ENCODE measurements around the gene ZCCHC17.

ZCCHC17 gene

DNA sequence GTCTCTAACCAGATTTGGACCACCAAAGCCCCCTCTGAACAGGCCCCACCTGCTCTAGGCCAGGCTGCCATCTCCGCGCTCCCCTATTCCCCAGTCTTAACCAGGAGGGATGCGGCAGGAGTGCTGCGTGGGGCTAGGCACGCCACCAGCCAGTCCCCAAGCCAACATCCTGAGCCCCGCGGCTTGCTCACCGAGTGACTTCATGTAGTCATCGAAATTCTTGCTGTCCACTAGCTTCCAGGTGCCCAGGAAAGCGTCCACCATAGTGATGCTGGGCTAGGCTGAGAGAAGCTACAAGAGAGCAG lies 75.9 kb downstream of the ZCCHC17 start:
- H3K27me3 ChIP-seq (ENCODE audit: control insufficient read depth, insufficient read depth, low read length), result no peaks in the 10 kb centered on the region
- H3K9me3 ChIP-seq (ENCODE audit: control insufficient read depth, insufficient read depth, low read length), result no peaks in the 10 kb centered on the region
- H3K4me1 ChIP-seq (ENCODE audit: control insufficient read depth, insufficient read depth, low read length), result peaks cover 15% of the 10 kb centered on the region
- peak overlapping the region; percentile 74 for H3K4me3 ChIP-seq (ENCODE audit: low read depth, low read length)
- peak overlapping the region; percentile 81 for H3K9ac ChIP-seq (ENCODE audit: low read depth, low read length)
- H3K36me3 ChIP-seq (ENCODE audit: control insufficient read depth, insufficient read depth, low read length), result no peaks in the 10 kb centered on the region

DNA sequence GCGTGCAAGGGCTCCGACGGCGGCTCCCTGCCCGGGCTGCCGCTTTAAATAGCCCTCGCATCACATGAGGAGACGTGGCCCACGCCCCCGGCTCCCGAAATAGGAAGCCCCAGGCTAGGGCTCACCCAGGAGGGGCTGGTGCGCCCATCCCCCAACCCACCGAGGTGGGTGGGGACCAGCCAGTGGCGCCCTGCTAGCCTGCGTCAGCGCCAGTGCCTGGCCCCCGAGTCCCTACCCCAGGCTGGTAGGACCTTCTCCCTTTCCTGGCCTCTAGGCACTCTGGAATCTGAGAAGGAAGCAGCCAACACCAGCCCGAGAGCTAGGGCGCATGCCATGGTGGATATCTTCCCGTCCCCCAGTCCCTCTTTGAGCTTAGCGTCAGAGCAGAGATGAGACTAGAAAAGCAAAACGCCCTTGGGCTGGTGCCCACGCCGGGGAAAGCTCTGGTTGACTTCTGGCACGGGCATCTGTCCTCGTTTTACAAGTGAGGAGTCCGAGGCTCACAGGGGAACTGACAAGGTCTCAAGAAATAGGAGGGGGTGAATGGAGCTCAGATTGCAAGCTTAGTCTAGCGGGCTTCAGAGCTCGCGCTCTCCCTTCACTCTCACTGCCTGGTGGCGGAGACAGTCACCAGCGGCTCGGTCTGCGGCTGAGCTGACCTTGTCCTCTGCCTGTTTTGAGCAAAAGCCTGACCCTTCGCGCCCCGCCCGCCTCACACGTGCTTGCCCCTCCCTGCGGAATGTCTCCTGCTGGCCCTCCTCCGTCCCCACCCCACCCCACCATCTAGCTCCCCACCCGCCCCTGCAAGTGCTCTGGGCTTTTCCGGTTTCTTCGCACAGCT lies 76.4 kb downstream of the ZCCHC17 start, which contains the start of gene FABP3:
Gene FABP3, minus strand, starts transcription at position 21 of the 841 bp plus-strand sequence. CDS start 62 bp downstream, outside the sequence.
- H3K4me3 ChIP-seq (ENCODE audit: low read depth, low read length), result peak within 1 kb of the TSS; percentile 74
- H3K27me3 ChIP-seq (ENCODE audit: control insufficient read depth, insufficient read depth, low read length), result no peaks in the 10 kb centered on the region
- H3K9me3 ChIP-seq (ENCODE audit: control insufficient read depth, insufficient read depth, low read length), result no peaks in the 10 kb centered on the region
- H3K36me3 ChIP-seq (ENCODE audit: control insufficient read depth, insufficient read depth, low read length), result no peaks in the 10 kb centered on the region
- peak within 1 kb of the TSS; percentile 81 for H3K9ac ChIP-seq (ENCODE audit: low read depth, low read length)
- H3K4me1 ChIP-seq (ENCODE audit: control insufficient read depth, insufficient read depth, low read length), result peaks cover 15% of the 10 kb centered on the region

DNA sequence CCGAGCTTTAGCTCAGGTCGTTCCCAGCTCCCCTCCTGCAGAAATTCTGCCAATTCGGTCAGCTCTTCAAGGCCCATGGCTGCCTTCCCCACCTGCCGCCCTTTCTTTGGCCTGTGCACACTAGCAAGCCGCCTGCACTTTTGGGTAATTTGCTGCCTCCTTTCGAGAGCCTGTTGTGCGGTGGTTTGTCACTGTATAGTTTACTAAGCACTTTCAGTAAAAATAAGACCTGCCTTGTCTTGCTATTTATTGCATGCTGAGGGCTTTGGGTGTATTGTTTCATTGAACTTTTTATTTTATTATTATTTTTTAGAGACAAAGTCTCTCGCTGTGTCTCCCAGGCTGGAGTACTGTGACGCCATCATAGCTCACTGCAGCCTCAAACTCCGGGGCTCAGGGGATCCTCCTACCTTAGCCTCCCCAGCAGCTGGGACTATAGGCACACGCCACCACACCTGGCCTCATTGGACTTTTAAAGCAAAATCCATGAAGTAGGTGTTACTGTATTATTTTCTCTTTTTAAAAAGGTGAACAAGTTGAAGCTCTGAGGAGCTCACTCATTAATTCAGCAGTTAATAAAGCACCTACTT lies 77.2 kb downstream of the ZCCHC17 start:
- H3K27me3 ChIP-seq (ENCODE audit: control insufficient read depth, insufficient read depth, low read length), result no peaks in the 10 kb centered on the region
- H3K9me3 ChIP-seq (ENCODE audit: control insufficient read depth, insufficient read depth, low read length), result no peaks in the 10 kb centered on the region
- peak overlapping the region; percentile 36 for H3K4me3 ChIP-seq (ENCODE audit: low read depth, low read length)
- no peaks in the 10 kb centered on the region for H3K36me3 ChIP-seq (ENCODE audit: control insufficient read depth, insufficient read depth, low read length)
- H3K9ac ChIP-seq (ENCODE audit: low read depth, low read length), result no peak overlapping the region
- peaks cover 15% of the 10 kb centered on the region for H3K4me1 ChIP-seq (ENCODE audit: control insufficient read depth, insufficient read depth, low read length)

DNA sequence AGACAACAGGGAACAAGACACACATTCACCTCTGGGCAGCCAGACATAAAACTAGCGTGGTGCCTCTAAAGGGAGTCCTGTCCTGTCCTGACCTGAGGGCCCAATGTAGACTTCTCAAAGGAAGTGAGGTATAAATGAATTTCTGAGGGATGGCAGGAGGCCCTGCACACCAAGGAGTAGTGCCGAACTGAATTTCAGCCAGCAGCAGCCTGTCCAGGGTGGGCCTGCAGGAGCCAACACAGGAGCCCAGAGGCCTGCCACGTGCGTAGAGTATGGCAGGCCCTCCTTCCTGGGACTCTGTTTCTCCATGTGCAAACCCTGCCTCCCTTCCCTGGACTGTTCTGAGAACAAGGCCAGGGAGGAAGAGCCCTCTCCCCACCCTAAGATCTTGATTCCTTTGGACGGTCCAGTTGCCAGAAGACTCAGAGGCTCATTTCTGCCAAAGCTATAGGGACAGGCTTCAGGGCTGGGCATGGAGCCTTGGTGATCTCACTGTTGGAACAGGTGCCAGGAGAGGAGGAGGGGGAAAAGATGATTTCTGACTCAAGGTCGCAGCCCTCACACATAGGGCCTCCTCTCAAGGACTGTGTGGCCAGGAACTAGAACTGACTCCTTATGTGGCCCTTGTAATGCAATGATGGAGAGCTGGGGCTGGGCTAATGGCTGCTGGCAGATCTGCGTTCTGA lies 77.8 kb downstream of the ZCCHC17 start:
- Histone ChIP-seq H3K4me1 (ENCODE audit: control insufficient read depth, insufficient read depth, low read length) (peaks cover 15% of the 10 kb centered on the region), H3K4me3 (ENCODE audit: low read depth, low read length) (no peak overlapping the region), H3K9ac (ENCODE audit: low read depth, low read length) (no peak overlapping the region)

DNA sequence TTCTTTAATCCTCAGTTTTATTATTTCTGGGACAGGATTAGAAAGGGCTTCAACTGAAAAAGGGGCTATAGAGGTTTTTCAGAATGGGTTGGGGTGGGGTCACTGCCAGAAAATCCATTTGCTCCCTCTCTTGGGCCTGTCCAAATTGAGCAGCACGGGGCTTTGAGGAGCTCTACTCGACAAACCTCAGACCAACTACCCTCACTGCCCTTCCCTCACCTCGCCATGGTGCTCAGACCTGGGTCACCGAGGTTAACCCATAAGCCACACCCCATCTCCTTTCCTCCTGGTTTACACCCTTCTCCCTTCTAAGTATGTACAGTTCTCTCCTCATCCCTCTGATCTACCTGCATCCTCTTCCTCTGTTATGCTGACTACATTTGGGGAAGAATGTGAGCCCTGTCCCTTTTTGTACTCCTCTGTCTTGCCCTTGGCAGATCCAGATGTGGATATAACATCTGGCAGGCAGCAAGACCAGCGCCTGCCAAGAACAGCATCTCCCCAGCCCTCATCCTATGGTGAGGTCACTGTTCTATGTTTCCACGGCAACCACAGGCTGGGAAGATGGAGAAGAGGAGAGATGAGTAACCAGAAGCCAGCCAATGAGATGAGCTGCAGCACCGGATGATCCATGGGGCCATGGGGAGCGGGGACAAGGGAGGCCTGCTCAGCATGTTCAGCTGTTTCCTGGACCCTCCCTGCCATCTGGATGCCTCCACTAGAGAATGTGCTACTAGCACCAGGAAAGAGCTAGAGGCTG lies 79.7 kb downstream of the ZCCHC17 start:
- H3K9me3 ChIP-seq (ENCODE audit: control insufficient read depth, insufficient read depth, low read length), result no peaks in the 10 kb centered on the region
- peaks cover 15% of the 10 kb centered on the region for H3K4me1 ChIP-seq (ENCODE audit: control insufficient read depth, insufficient read depth, low read length)
- H3K27me3 ChIP-seq (ENCODE audit: control insufficient read depth, insufficient read depth, low read length), result no peaks in the 10 kb centered on the region
- no peak overlapping the region for H3K9ac ChIP-seq (ENCODE audit: low read depth, low read length)
- H3K4me3 ChIP-seq (ENCODE audit: low read depth, low read length), result no peak overlapping the region
- H3K36me3 ChIP-seq (ENCODE audit: control insufficient read depth, insufficient read depth, low read length), result no peaks in the 10 kb centered on the region

More for the DNA sequence above, 77.8 kb downstream of the ZCCHC17 start:
- no peaks in the 10 kb centered on the region for H3K27me3 ChIP-seq (ENCODE audit: control insufficient read depth, insufficient read depth, low read length)
- H3K9me3 ChIP-seq (ENCODE audit: control insufficient read depth, insufficient read depth, low read length), result no peaks in the 10 kb centered on the region
- H3K36me3 ChIP-seq (ENCODE audit: control insufficient read depth, insufficient read depth, low read length), result no peaks in the 10 kb centered on the region

DNA sequence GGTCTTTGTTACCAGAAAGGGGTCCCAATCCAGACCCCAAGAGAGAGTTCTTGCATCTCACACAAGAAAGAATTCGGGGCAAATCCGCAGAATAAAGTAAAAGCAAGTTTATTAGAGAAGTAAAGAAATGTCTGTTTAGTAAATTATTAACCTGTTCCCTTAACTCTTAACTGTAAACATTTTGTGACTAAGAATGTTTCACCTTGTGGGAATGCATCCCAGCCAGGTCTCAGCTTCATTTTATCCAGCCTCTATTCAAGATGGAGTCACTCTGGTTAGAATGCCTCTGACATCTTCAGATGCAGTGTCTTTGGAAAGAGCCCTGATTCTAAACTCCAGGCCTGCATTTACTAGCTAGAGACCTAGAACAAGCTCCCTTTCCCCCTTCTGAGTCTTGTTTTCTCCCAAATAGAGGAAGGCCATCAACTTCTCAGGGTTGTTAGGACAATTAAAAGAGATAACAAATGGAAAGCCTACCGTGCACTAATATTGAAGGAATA lies 80.6 kb downstream of the ZCCHC17 start:
- Histone ChIP-seq H3K4me3 (ENCODE audit: low read depth, low read length) (no peak overlapping the region), H3K36me3 (ENCODE audit: control insufficient read depth, insufficient read depth, low read length) (no peaks in the 10 kb centered on the region), H3K4me1 (ENCODE audit: control insufficient read depth, insufficient read depth, low read length) (peaks cover 10% of the 10 kb centered on the region), H3K27me3 (ENCODE audit: control insufficient read depth, insufficient read depth, low read length) (no peaks in the 10 kb centered on the region), H3K9ac (ENCODE audit: low read depth, low read length) (no peak overlapping the region), H3K9me3 (ENCODE audit: control insufficient read depth, insufficient read depth, low read length) (no peaks in the 10 kb centered on the region)

DNA sequence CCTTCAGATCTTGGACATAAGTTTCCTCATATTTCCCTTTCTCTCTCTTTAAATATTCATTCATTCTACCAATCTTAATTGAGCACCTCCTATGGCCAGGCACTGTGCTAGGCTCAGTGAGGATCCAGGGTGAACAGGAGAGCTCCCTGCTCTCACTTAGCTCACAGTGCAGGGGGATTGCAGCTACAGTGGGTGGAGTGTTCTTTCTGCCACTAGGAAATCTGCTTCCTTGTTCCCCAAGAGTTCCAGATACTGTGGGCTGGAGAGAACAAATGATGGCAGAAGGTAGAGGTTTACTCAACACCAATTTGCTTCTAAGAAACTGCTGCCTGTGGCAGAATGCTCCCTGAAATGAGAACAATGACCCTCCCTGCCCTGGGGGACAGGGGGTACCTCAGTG lies 81.2 kb downstream of the ZCCHC17 start:
- no peaks in the 10 kb centered on the region for H3K27me3 ChIP-seq (ENCODE audit: control insufficient read depth, insufficient read depth, low read length)
- H3K4me3 ChIP-seq (ENCODE audit: low read depth, low read length), result no peak overlapping the region
- H3K9me3 ChIP-seq (ENCODE audit: control insufficient read depth, insufficient read depth, low read length), result no peaks in the 10 kb centered on the region
- no peaks in the 10 kb centered on the region for H3K36me3 ChIP-seq (ENCODE audit: control insufficient read depth, insufficient read depth, low read length)
- H3K4me1 ChIP-seq (ENCODE audit: control insufficient read depth, insufficient read depth, low read length), result peaks cover 10% of the 10 kb centered on the region
- H3K9ac ChIP-seq (ENCODE audit: low read depth, low read length), result no peak overlapping the region

DNA sequence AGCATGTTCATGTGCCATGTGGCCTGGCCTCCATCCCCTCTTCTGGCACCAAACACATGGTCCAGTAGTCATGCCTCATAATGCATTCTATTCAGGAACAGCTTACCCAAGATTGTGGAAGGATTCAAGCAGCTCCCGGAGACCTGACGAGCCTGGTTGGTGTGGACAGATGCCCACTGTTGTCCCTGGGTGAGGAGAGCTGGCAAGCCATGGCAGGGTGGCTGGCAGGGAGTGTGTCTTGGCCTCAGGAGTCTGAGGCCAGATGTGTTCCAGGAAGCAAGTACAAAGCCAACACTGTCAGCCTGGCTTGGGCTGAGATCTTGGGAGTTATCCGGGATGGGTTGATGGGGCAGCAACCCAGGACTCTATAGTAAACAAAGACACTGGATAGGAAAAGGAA lies 83.3 kb downstream of the ZCCHC17 start:
- Histone ChIP-seq H3K36me3 (ENCODE audit: control insufficient read depth, insufficient read depth, low read length) (no peaks in the 10 kb centered on the region), H3K4me1 (ENCODE audit: control insufficient read depth, insufficient read depth, low read length) (peaks cover 7% of the 10 kb centered on the region), H3K4me3 (ENCODE audit: low read depth, low read length) (no peak overlapping the region), H3K9me3 (ENCODE audit: control insufficient read depth, insufficient read depth, low read length) (no peaks in the 10 kb centered on the region), H3K27me3 (ENCODE audit: control insufficient read depth, insufficient read depth, low read length) (no peaks in the 10 kb centered on the region), H3K9ac (ENCODE audit: low read depth, low read length) (no peak overlapping the region)

DNA sequence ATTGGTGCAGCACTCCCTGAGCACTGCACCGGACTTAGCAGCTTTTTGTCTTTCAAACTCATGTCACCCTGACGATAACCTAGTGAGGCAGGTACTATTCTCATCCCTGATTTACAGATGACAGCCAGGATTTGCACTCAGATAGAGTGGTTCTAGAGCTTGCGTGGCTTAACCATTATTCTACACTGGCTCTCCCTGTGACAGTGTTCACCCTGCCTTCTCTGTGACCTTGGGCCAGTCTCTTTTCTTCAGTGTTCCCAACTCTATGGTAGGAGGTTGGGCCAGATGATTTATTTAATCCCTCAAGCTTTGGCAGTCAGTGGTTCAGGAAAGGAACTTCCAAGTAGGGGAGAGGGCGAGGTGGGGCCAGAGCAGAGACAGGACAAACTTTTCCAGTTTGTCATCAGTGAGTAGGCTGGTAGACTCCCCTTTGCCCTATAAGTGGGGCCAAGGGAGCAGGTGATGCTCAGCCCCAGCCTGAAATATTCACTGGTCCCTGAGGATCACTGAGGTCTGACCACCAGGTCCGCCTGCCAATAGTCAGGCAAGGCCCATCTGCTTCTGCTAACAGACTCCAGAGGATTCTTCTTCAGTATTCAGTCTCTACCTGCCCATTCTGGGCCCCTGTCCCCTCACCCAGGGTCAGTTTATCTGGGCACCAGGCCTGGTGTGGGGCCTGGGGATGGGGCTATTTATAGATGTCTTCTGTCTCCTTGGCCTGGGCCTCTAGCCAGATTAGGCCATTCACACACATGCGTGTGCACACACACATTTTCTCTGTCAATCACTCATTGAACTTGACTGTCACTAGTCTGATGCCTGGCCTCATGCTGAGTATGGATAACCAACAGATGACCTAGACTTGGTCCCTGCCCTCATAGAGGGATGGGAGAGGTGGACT lies 84.8 kb downstream of the ZCCHC17 start:
- Histone ChIP-seq H3K9me3 (ENCODE audit: control insufficient read depth, insufficient read depth, low read length) (no peaks in the 10 kb centered on the region), H3K36me3 (ENCODE audit: control insufficient read depth, insufficient read depth, low read length) (no peaks in the 10 kb centered on the region), H3K27me3 (ENCODE audit: control insufficient read depth, insufficient read depth, low read length) (no peaks in the 10 kb centered on the region), H3K9ac (ENCODE audit: low read depth, low read length) (no peak overlapping the region), H3K4me3 (ENCODE audit: low read depth, low read length) (no peak overlapping the region), H3K4me1 (ENCODE audit: control insufficient read depth, insufficient read depth, low read length) (peaks cover 1% of the 10 kb centered on the region)

DNA sequence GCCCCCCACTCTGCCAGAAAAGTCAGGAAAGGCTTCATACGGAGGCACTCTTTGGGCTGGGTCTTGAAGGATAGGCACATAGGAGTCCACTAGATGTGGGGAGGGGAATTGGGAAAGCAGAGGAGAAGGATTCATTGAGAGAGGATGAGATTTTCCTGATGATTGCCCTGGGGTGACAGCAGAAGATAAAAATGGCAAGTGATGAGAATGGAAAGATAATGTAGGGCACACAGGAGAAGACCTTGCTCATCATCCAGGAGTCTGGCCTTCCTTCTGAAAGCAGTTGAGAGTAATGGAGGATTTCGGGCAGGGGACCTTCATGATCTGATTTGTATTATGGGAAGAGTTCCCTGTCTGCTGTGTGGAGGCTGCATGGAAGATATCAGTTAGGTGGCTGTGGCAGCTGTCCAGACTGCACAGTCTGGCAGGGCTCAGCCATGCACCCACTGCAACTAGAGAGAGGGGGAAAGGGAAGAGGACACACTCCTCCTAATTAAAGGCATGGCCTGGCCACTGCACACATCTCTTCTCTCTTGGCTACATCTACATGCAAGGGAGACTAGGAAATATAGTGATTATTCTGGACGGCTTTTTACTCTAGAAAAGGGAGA lies 85.7 kb downstream of the ZCCHC17 start:
- Histone ChIP-seq H3K9me3 (ENCODE audit: control insufficient read depth, insufficient read depth, low read length) (no peaks in the 10 kb centered on the region), H3K4me1 (ENCODE audit: control insufficient read depth, insufficient read depth, low read length) (no peaks in the 10 kb centered on the region), H3K4me3 (ENCODE audit: low read depth, low read length) (no peak overlapping the region), H3K36me3 (ENCODE audit: control insufficient read depth, insufficient read depth, low read length) (no peaks in the 10 kb centered on the region), H3K27me3 (ENCODE audit: control insufficient read depth, insufficient read depth, low read length) (no peaks in the 10 kb centered on the region), H3K9ac (ENCODE audit: low read depth, low read length) (no peak overlapping the region)

Measured in iPS-15b (cell line).